ENCODE results near the gene SAMD10. TPM values are rescaled to one million over a fixed set of nuclear protein-coding genes. Genes with fewer than 3 reads are reported as not detected.
A peak's percentile ranks its signal among the peaks of the same experiment; 100 is the strongest.

SAMD10 gene
- total and polyA plus RNA-seq, 4 donors = 0.84 to 4.1 (median 1.9) TPM

DNA sequence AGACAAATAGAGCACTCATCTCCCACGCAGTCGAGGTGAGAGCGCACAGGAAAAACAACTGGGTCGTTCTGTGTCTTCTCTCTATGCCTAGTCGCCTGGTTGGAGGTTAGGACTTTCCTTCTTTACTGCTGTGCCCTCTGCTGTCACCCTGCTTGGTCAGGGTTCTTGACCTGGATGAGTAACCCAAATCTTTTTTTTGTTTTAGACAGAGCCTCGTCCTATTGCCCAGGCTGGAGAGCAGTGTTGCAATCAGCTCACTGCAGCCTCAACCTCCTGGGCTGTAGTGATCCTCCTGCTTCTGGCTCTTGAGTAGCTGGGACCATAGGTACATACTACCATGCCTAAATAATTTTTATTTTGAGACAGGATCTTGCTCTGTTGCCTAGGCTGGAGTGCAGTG is 26.0 kb upstream of the SAMD10 start:
- Histone ChIP-seq H3K4me1 (ENCODE audit: control insufficient read depth in 1 of 2, insufficient read depth in 2 of 2, low read length in 2 of 2) (no peaks in the 10 kb centered on the region), H3K27ac (ENCODE audit: low read depth in 1 of 2, low read length in 2 of 2) (no peak overlapping the region), H3K36me3 (ENCODE audit: control insufficient read depth in 1 of 2, insufficient read depth in 2 of 2, low read length in 1 of 2) (peaks cover 0 to 11% of the 10 kb centered on the region in 2 donors), H3K27me3 (ENCODE audit: control insufficient read depth in 1 of 2, insufficient read depth in 2 of 2, low read length in 1 of 2) (no peaks in the 10 kb centered on the region), H3K4me3 (ENCODE audit: low read length in 2 of 2) (no peak overlapping the region), H3K9me3 (ENCODE audit: control insufficient read depth, low read length) (no peaks in the 10 kb centered on the region)
- DNase-seq = no peak
- WGBS, 2 donors = 76 to 79% methylated on average over 6 of the region's 6 CpGs
- intact Hi-C loops (cut with DNase I) = no loop called here
- no peak for ATAC-seq (ENCODE audit: low FRiP score)

DNA sequence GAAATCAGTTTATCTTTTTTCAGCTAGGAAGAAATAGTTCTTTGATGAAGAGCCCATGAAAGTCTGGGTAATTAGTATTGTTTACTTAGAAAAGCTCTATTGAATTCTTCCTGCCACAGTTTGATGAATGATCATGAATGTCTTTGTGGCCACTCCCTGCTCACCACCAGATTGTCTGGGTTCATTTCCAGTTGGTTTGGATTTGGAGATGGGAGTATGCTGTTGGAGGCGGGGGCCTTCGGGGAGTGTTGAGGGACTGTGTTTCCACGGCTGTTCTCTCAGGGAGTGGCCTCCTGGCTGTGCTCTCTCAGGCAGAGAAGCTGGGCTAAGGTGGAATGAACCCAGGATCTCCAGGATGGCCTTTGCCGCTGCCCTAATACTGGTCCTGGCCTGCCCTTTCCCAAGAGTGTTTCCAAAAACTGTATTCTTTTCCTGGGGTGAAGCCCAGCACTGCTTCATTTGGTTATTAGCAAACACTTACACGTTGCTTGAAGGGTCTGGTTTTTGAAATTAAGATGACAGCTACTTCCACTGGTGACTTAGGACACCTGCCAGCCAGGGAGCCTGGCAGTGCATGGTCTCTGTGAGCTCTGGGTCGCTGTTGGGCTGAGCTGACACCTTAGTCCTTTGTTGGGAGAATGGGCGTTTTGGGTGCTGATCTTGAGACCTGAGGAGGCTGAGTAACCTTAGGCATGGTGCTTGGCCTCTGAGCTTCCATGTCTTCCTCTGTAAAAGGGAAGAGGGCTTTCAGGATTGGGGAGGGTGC is 24.7 kb upstream of the SAMD10 start:
- ATAC-seq (ENCODE audit: low FRiP score) (no peak), DNase-seq (no peak)
- intact Hi-C loops (cut with DNase I) = no loop called here
- Histone ChIP-seq H3K4me3 (ENCODE audit: low read length in 2 of 2) (no peak overlapping the region), H3K27ac (ENCODE audit: low read depth in 1 of 2, low read length in 2 of 2) (no peak overlapping the region), H3K9me3 (ENCODE audit: control insufficient read depth, low read length) (no peaks in the 10 kb centered on the region), H3K4me1 (ENCODE audit: control insufficient read depth in 1 of 2, insufficient read depth in 2 of 2, low read length in 2 of 2) (no peaks in the 10 kb centered on the region), H3K36me3 (ENCODE audit: control insufficient read depth in 1 of 2, insufficient read depth in 2 of 2, low read length in 1 of 2) (peaks cover 0 to 16% of the 10 kb centered on the region in 2 donors), H3K27me3 (ENCODE audit: control insufficient read depth in 1 of 2, insufficient read depth in 2 of 2, low read length in 1 of 2) (no peaks in the 10 kb centered on the region)
- WGBS, 2 donors = 71 to 72% methylated on average over 7 of the region's 7 CpGs

DNA sequence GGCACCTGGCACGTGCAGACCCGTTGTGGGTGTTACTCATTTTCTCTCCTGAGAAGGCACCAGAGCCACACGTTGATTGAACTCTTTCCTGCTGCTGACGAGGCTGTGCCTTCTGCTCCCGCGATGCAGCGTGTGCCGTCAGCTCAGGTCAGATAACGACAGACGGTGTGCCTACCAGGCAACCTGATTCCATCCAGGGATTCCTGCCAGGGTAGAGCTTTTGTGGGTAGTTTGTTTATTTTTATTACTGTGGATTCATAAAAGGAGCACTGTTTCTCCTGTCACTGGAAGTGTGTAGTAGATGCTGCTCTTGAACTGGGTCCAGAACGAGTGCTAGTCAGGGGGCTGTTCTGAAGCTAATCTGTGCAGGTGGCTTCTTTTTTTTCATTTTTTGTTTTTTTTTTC is 22.2 kb upstream of the SAMD10 start:
- ATAC-seq (ENCODE audit: low FRiP score) = no peak
- Histone ChIP-seq H3K4me3 (ENCODE audit: low read length in 2 of 2) (no peak overlapping the region), H3K36me3 (ENCODE audit: control insufficient read depth in 1 of 2, insufficient read depth in 2 of 2, low read length in 1 of 2) (peaks cover 0 to 20% of the 10 kb centered on the region in 2 donors), H3K9me3 (ENCODE audit: control insufficient read depth, low read length) (no peaks in the 10 kb centered on the region), H3K4me1 (ENCODE audit: control insufficient read depth in 1 of 2, insufficient read depth in 2 of 2, low read length in 2 of 2) (no peaks in the 10 kb centered on the region), H3K27me3 (ENCODE audit: control insufficient read depth in 1 of 2, insufficient read depth in 2 of 2, low read length in 1 of 2) (no peaks in the 10 kb centered on the region), H3K27ac (ENCODE audit: low read depth in 1 of 2, low read length in 2 of 2) (no peak overlapping the region)
- intact Hi-C loops (cut with DNase I) = no loop called here
- WGBS, 2 donors = 60 to 61% methylated on average over 11 of the region's 11 CpGs
- DNase-seq = no peak

DNA sequence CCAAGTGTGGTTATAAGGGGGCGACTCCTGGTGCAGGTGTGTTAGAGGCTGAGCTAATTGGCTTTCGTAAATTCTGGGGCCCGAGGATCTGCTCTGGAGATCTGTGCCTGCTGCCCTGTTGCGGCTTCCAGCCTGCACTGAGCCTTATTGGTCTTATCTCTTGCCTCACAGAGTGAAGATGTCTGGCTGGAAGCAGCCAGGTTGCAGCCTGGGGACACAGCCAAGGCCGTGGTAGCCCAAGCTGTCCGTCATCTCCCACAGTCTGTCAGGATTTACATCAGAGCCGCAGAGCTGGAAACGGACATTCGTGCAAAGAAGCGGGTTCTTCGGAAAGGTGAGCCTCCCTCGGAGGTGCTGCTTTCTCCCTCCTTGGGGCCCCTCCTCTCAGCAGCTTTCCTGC is 21.5 kb upstream of the SAMD10 start:
- DNase-seq (no peak), ATAC-seq (ENCODE audit: low FRiP score) (no peak)
- intact Hi-C loops (cut with DNase I) = no loop called here
- no peaks in the 10 kb centered on the region for H3K9me3 ChIP-seq (ENCODE audit: control insufficient read depth, low read length)
- peaks cover 0 to 22% of the 10 kb centered on the region in 2 donors for H3K36me3 ChIP-seq (ENCODE audit: control insufficient read depth in 1 of 2, insufficient read depth in 2 of 2, low read length in 1 of 2)
- 89 to 93% methylated on average over 12 of the region's 12 CpGs for WGBS, 2 donors
- no peak overlapping the region for H3K4me3 ChIP-seq (ENCODE audit: low read length in 2 of 2)
- H3K27me3 ChIP-seq (ENCODE audit: control insufficient read depth in 1 of 2, insufficient read depth in 2 of 2, low read length in 1 of 2) = no peaks in the 10 kb centered on the region
- no peak overlapping the region for H3K27ac ChIP-seq (ENCODE audit: low read depth in 1 of 2, low read length in 2 of 2)
- no peaks in the 10 kb centered on the region for H3K4me1 ChIP-seq (ENCODE audit: control insufficient read depth in 1 of 2, insufficient read depth in 2 of 2, low read length in 2 of 2)

DNA sequence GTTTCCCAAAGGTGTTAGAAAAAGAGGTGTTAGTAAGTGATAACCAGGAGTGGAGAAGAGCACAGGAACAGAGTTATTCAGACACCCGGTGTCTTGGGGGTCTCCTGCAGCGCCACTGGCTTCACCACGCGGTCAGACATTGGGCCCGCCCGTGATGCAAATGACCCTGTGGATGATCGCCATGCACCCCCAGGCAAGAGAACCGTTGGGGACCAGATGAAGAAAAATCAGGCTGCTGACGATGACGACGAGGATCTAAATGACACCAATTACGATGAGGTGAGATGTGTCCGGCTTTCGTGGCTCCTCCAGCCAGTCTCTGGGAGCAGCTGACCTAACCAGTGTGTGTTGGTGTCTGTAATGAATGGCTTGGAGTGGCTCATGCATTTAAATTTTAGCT is 3.5 kb upstream of the SAMD10 start:
- H3K27me3 ChIP-seq (ENCODE audit: control insufficient read depth in 1 of 2, insufficient read depth in 2 of 2, low read length in 1 of 2) = no peaks in the 10 kb centered on the region
- H3K4me1 ChIP-seq (ENCODE audit: control insufficient read depth in 1 of 2, insufficient read depth in 2 of 2, low read length in 2 of 2) = no peaks in the 10 kb centered on the region
- WGBS, 2 donors = 90% methylated on average over 14 of the region's 14 CpGs
- no peaks in the 10 kb centered on the region for H3K9me3 ChIP-seq (ENCODE audit: control insufficient read depth, low read length)
- H3K4me3 ChIP-seq (ENCODE audit: low read length in 2 of 2) = no peak overlapping the region
- intact Hi-C loops (cut with DNase I) = no loop called here
- H3K27ac ChIP-seq (ENCODE audit: low read depth in 1 of 2, low read length in 2 of 2) = no peak overlapping the region
- DNase-seq (no peak), ATAC-seq (ENCODE audit: low FRiP score) (no peak)
- peaks cover 2 to 10% of the 10 kb centered on the region in 2 donors for H3K36me3 ChIP-seq (ENCODE audit: control insufficient read depth in 1 of 2, insufficient read depth in 2 of 2, low read length in 1 of 2)

DNA sequence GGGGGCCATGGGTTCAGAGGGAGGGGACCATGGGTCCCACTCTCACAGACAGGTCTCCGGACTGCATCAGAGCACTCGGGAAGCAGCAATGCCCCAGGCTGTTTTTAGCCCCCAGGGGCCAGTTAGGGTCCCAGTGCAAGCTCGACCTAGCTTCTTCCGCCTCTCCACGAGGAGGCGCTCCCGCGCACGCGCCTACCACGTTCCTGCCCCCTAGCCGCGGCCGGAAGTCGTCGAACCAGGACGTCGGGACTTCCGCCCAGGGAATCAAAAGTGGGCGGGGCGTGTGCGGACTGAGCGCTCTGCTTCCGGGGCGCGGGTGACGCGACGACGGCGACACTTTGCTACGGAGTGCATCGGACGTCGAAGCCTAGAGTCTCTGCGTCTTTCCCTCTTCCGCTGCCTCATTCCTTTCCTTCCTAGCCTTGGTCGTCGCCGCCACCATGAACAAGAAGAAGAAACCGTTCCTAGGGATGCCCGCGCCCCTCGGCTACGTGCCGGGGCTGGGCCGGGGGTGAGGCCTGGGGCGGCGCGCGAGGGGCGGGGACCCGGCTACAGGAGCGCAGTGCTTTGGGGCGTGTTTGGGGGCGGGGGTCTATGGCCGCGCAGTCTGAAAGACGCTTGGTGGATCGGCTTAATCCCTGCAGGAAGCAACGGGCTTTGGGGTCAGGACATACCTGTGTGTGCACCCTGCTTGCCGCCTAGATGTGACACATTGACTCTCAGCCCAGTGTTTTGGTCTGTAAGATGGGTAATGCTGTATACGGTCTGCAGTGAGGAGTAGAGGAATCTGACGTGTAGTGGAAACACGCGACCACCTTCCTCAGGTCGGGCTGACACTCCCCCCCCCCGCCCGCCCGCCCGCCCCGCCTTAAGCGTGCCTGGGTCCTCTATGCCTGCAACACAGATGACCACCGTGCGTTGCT is 1.6 kb upstream of the SAMD10 start, which contains the start of gene PRPF6:
Gene PRPF6 (plus strand): TSS at position 327 of the 923 bp plus-strand sequence. CDS start 114 bp downstream, at position 441.
- WGBS, 2 donors = 0 to 1% methylated on average over 72 to 75 of the region's 75 CpGs
- DNase-seq (peak; percentile 97 to 99), ATAC-seq (ENCODE audit: low FRiP score) (peak; percentile 96)
- Histone ChIP-seq H3K36me3 (ENCODE audit: control insufficient read depth in 1 of 2, insufficient read depth in 2 of 2, low read length in 1 of 2) (peaks cover 2 to 4% of the 10 kb centered on the region in 2 donors), H3K27me3 (ENCODE audit: control insufficient read depth in 1 of 2, insufficient read depth in 2 of 2, low read length in 1 of 2) (no peaks in the 10 kb centered on the region), H3K4me3 (ENCODE audit: low read length in 2 of 2) (peak within 1 kb of the TSS; percentile 75 to 97), H3K4me1 (ENCODE audit: control insufficient read depth in 1 of 2, insufficient read depth in 2 of 2, low read length in 2 of 2) (no peaks in the 10 kb centered on the region), H3K9me3 (ENCODE audit: control insufficient read depth, low read length) (no peaks in the 10 kb centered on the region), H3K27ac (ENCODE audit: low read depth in 1 of 2, low read length in 2 of 2) (peak within 1 kb of the TSS in 1 of 2 donors; percentile 41)
- intact Hi-C loops (cut with DNase I) = loop anchor here in 1 of 2 donors (2.0 kb wide), 1 partner anchor 82 kb away; the partner anchor contains the start of gene TCEA2

DNA sequence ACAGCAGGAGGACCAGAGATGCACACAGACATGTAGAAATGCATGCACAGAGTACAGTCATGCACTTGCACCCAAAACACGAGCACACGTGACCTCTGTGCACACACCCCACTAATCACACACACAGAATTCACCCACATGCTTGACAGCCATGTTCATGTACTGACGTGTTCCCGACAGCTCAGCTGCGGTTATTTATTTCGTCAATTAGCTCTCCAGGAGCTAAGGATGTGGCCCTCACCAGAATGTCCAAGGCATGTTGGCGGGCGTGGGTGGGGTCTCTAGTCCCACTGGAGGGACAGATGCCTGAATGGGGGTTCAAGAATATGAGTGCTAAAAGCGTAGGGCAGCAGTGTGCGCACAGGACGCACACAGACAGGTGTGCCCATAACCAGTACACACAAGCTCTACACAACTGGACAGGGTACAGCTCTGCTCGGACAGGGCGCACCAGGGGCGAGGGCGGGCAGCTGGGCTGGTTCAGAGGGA is 919 bp upstream of the SAMD10 start:
- Histone ChIP-seq H3K4me1 (ENCODE audit: control insufficient read depth in 1 of 2, insufficient read depth in 2 of 2, low read length in 2 of 2) (no peaks in the 10 kb centered on the region), H3K27ac (ENCODE audit: low read depth in 1 of 2, low read length in 2 of 2) (no peak overlapping the region), H3K4me3 (ENCODE audit: low read length in 2 of 2) (no peak overlapping the region), H3K36me3 (ENCODE audit: control insufficient read depth in 1 of 2, insufficient read depth in 2 of 2, low read length in 1 of 2) (peaks cover 2 to 4% of the 10 kb centered on the region in 2 donors), H3K9me3 (ENCODE audit: control insufficient read depth, low read length) (no peaks in the 10 kb centered on the region), H3K27me3 (ENCODE audit: control insufficient read depth in 1 of 2, insufficient read depth in 2 of 2, low read length in 1 of 2) (no peaks in the 10 kb centered on the region)
- intact Hi-C loops (cut with DNase I) = loop anchor here in 1 of 2 donors (2.0 kb wide), 1 partner anchor 82 kb away; the partner anchor contains the start of gene TCEA2
- ATAC-seq (ENCODE audit: low FRiP score) (peak; percentile 55), DNase-seq (no peak)
- 76 to 78% methylated on average over 15 of the region's 15 CpGs for WGBS, 2 donors

DNA sequence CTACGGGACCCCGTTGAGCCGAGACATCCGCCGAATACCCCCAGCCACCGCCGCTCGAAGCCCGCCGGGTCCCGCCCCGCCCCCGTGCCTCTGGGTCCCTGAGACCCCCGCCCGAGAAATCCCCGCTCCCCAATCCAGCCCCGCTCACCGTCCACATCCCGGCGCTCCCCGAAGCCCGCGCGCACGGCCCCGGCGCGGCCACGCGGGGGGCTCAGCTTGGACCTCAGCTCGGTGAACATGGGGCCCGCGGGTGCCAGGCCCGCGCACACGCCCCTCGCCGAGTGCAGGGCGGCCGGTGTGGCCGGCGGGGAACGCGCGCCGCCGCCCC is 249 bp downstream of the SAMD10 start:
- peaks cover 0 to 2% of the 10 kb centered on the region in 2 donors for H3K36me3 ChIP-seq (ENCODE audit: control insufficient read depth in 1 of 2, insufficient read depth in 2 of 2, low read length in 1 of 2)
- WGBS, 2 donors = 1 to 2% methylated on average over 23 to 47 of the region's 47 CpGs
- DNase-seq (no peak), ATAC-seq (ENCODE audit: low FRiP score) (no peak)
- intact Hi-C loops (cut with DNase I) = no loop called here
- no peaks in the 10 kb centered on the region for H3K27me3 ChIP-seq (ENCODE audit: control insufficient read depth in 1 of 2, insufficient read depth in 2 of 2, low read length in 1 of 2)
- H3K4me1 ChIP-seq (ENCODE audit: control insufficient read depth in 1 of 2, insufficient read depth in 2 of 2, low read length in 2 of 2) = no peaks in the 10 kb centered on the region
- peak overlapping the region; percentile 23 to 53 for H3K4me3 ChIP-seq (ENCODE audit: low read length in 2 of 2)
- no peaks in the 10 kb centered on the region for H3K9me3 ChIP-seq (ENCODE audit: control insufficient read depth, low read length)
- no peak overlapping the region for H3K27ac ChIP-seq (ENCODE audit: low read depth in 1 of 2, low read length in 2 of 2)
